ENCODE data around the gene PPP1R1A. TPM values are rescaled to one million over a fixed set of nuclear protein-coding genes. Genes with fewer than 3 reads are reported as not detected.
A peak's percentile ranks its signal among the peaks of the same experiment; 100 is the strongest.

Gene PPP1R1A
- total and polyA plus RNA-seq, 9 of the 15 experiments (the other 6 are each of a cell fraction or from before 2014, with no cell fraction given), result not detected

DNA sequence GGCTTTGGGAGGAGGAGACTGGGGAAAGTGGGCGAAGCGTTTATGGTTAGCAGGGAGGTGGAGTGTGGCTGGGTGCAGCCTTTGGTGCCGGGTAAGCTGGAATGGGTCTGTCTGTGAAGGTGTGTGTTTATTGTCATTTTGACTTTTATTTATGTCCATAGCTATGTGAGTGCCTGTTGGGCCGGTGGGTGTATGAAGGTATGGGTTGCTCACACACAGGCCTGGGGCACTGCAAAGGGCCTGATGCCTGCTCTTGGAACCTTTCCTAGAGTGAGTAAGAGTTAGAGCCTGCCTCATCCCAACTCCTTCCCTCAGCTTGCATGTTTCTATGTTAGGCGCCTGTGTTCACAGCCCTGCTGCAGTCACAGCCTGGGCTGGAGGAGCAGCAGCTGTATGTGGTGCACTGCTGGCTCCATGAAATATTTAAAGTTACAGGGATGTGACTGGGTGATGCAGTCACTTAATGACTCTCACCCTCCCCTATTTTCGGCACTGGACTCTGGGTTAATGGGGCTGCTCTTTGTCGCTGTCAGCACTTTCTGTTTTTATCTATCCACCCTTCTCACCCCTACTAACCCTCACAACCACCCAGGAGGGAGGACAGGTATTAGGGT lies 2.6 kb upstream of the PPP1R1A start:
- no peak for TF ChIP-seq MAZ (CRISPR knock-in tag; conservative IDR thresholded peaks at IDR 0.05 in 1 of 2, IDR thresholded peaks at IDR 0.05 in 1 of 2)
- TF ChIP-seq DIDO1 (tag; IDR thresholded peaks at IDR 0.05; ENCODE audit: low read depth), result no peak
- TF ChIP-seq, protein P1, sequence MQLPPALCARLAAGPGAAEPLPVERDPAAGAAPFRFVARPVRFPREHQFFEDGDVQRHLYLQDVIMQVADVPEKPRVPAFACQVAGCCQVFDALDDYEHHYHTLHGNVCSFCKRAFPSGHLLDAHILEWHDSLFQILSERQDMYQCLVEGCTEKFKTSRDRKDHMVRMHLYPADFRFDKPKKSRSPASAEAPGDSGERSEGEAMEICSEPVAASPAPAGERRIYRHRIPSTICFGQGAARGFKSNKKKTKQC (CRISPR knock-in tag; IDR thresholded peaks at IDR 0.05), result no peak
- no peak for TF ChIP-seq POU5F1 (IDR thresholded peaks at IDR 0.05; ENCODE audit: borderline replicate concordance, low read depth, low read length, partially characterized antibody)
- no peak for TF ChIP-seq KHSRP (IDR thresholded peaks at IDR 0.05)
- TF ChIP-seq SMAD1 (IDR thresholded peaks at IDR 0.05; ENCODE audit: low read depth, low read length, partially characterized antibody), result no peak
- no peak for TF ChIP-seq CAMTA2 (CRISPR knock-in tag; conservative IDR thresholded peaks at IDR 0.05)
- no peak for TF ChIP-seq MXI1 (IDR thresholded peaks at IDR 0.05; ENCODE audit: low read depth, low read length)
- TF ChIP-seq IRF2 (CRISPR knock-in tag; IDR thresholded peaks at IDR 0.05), result no peak

More for the DNA sequence above, 2.6 kb upstream of the PPP1R1A start:
- H3K9me3 ChIP-seq (replicated peaks; ENCODE audit: control insufficient read depth, insufficient read depth, low read depth, low read length), result no peaks in the 10 kb centered on the region
- CTCF ChIA-PET (ENCODE audit: low intra/inter-chr PET ratio), result no interaction called here
- no peaks in the 10 kb centered on the region for H3K36me3 ChIP-seq (ENCODE audit: control insufficient read depth, insufficient read depth, low read length)
- peaks cover 6% of the 10 kb centered on the region for H4K20me1 ChIP-seq (replicated peaks; ENCODE audit: control insufficient read depth, insufficient read depth, low read length)
- H3K9ac ChIP-seq (ENCODE audit: insufficient read depth in 1 of 2, low read depth in 2 of 2, low read length in 2 of 2), result no peak overlapping the region
- H3K4me3 ChIP-seq, result no peak overlapping the region
- H3K4me2 ChIP-seq (ENCODE audit: insufficient read depth, low read length), result no peak overlapping the region
- H2AFZ ChIP-seq (ENCODE audit: low read depth, low read length), result no peak overlapping the region
- in situ Hi-C loops (cut with MboI) (no loop called here), intact Hi-C loops (cut with micrococcal nuclease) (no loop called here)
- H3K9me1 ChIP-seq (ENCODE audit: control insufficient read depth, insufficient read depth, low read length), result no peaks in the 10 kb centered on the region
- H3K27me3 ChIP-seq (ENCODE audit: control insufficient read depth in 2 of 2, insufficient read depth in 2 of 2, low read length in 2 of 2), result peaks cover 35 to 80% of the 10 kb centered on the region in 2 experiments
- BruUV-seq (replicated peaks), result no TSS peak
- FAIRE-seq, result no peak
- H3K27ac ChIP-seq (ENCODE audit: extremely low read depth, low read depth, low read length), result no peak overlapping the region
- WGBS (ENCODE audit: insufficient coverage, low coverage, missing lambda C conversion rate), result 2% methylated on average over 7 of the region's 7 CpGs
- H3K4me1 ChIP-seq (replicated peaks in 1 of 2; ENCODE audit: control insufficient read depth in 2 of 2, insufficient read depth in 2 of 2, low read length in 2 of 2), result peaks cover 0 to 9% of the 10 kb centered on the region in 2 experiments; a peak in 1 of 5 replicates
- H3K79me2 ChIP-seq (ENCODE audit: control insufficient read depth, insufficient read depth, low read length), result no peaks in the 10 kb centered on the region
- peak; percentile 36 for ATAC-seq
- POLR2A ChIA-PET, result interaction anchor here (0.8 kb wide), 1 partner anchor 1474 kb away, joined by 3 read pairs; no protein-coding TSS in a partner anchor
- no peak for DNase-seq (ENCODE audit: extremely low read depth in 1 of 4, low spot score in 3 of 4)
